ENCODE results near the gene CCR4. TPM values are rescaled to one million over a fixed set of nuclear protein-coding genes. Genes with fewer than 3 reads are reported as not detected.
A peak's percentile ranks its signal among the peaks of the same experiment; 100 is the strongest.

Gene CCR4
- total and polyA plus RNA-seq, 10 of the 15 experiments (the other 5 are each of a cell fraction or from before 2014, with no cell fraction given), result 0.41 to 12.4 (median 5.3) TPM

DNA sequence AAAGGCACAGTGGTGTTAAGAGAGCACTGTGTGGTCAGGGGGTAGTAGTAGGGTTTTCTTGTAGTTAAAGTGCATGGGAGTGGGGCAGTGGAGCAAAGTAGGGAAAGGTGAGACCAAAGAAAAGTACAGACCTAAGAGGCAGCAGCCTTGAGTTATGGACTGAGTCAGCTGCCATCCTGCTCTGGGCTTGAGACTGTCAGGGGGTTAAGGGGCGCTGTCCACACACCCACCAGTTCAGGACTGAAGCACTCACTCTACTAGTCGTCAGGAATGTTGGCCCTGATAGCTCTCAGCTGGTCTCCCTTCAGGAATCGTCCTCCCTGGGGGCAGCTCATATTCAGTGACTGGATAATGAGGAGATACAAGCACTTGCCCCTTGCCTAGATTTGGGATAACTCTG is 7.9 kb downstream of the CCR4 start:
- ATAC-seq (peak; percentile 58), DNase-seq (ENCODE audit: low read depth, low spot score) (no peak), FAIRE-seq (no peak)
- H3K36me3 ChIP-seq (ENCODE audit: control insufficient read depth in 2 of 2, insufficient read depth in 2 of 2, low read length in 1 of 2), result no peaks in the 10 kb centered on the region
- ChIA-PET POLR2A (interaction anchor here (0.5 kb wide), 1 partner anchor 114 kb away, joined by 7 read pairs; no protein-coding TSS in a partner anchor), RAD21 (ENCODE audit: unreplicated experiment) (interaction anchor here (1.4 kb wide), 1 partner anchor 9 kb away, joined by 3 read pairs; the partner anchor contains the start of gene CCR4), CTCF (interaction anchor here (0.8 to 2.0 kb wide), 3 partner anchors 10 to 131 kb away, joined by 3 to 8 read pairs (median 4); no protein-coding TSS in a partner anchor), SMC1A (ENCODE audit: uncharacterized antibody, unreplicated experiment) (no interaction called here)
- intact Hi-C loops (cut with micrococcal nuclease; ENCODE audit: unreplicated experiment), result no loop called here
- H3K4me1 ChIP-seq (ENCODE audit: control insufficient read depth, insufficient read depth, low read length), result peaks cover 5% of the 10 kb centered on the region
- WGBS (ENCODE audit: insufficient coverage, insufficient replicate concordance, low lambda C conversion rate, missing lambda C conversion rate), result 49% methylated on average over 3 of the region's 3 CpGs
- no peak overlapping the region for H3K9ac ChIP-seq (ENCODE audit: control insufficient read depth, insufficient read depth, low read length)
- TF ChIP-seq, protein P1, sequence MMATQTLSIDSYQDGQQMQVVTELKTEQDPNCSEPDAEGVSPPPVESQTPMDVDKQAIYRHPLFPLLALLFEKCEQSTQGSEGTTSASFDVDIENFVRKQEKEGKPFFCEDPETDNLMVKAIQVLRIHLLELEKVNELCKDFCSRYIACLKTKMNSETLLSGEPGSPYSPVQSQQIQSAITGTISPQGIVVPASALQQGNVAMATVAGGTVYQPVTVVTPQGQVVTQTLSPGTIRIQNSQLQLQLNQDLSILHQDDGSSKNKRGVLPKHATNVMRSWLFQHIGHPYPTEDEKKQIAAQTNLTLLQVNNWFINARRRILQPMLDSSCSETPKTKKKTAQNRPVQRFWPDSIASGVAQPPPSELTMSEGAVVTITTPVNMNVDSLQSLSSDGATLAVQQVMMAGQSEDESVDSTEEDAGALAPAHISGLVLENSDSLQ (IDR thresholded peaks at IDR 0.05), result no peak
- TF ChIP-seq, protein P2, sequence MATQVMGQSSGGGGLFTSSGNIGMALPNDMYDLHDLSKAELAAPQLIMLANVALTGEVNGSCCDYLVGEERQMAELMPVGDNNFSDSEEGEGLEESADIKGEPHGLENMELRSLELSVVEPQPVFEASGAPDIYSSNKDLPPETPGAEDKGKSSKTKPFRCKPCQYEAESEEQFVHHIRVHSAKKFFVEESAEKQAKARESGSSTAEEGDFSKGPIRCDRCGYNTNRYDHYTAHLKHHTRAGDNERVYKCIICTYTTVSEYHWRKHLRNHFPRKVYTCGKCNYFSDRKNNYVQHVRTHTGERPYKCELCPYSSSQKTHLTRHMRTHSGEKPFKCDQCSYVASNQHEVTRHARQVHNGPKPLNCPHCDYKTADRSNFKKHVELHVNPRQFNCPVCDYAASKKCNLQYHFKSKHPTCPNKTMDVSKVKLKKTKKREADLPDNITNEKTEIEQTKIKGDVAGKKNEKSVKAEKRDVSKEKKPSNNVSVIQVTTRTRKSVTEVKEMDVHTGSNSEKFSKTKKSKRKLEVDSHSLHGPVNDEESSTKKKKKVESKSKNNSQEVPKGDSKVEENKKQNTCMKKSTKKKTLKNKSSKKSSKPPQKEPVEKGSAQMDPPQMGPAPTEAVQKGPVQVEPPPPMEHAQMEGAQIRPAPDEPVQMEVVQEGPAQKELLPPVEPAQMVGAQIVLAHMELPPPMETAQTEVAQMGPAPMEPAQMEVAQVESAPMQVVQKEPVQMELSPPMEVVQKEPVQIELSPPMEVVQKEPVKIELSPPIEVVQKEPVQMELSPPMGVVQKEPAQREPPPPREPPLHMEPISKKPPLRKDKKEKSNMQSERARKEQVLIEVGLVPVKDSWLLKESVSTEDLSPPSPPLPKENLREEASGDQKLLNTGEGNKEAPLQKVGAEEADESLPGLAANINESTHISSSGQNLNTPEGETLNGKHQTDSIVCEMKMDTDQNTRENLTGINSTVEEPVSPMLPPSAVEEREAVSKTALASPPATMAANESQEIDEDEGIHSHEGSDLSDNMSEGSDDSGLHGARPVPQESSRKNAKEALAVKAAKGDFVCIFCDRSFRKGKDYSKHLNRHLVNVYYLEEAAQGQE (IDR thresholded peaks at IDR 0.05; ENCODE audit: low read depth, low read length), result peak; percentile 59
- TF ChIP-seq BHLHE40 (IDR thresholded peaks at IDR 0.05; ENCODE audit: borderline replicate concordance in 1 of 2, low read depth in 2 of 2, low read length in 1 of 2), result no peak
- BruUV-seq (replicated peaks), result no TSS peak
- in situ Hi-C loops (cut with MboI), result loop anchor here (10.0 kb wide), 2 partner anchors 415 to 825 kb away; no protein-coding TSS in a partner anchor
- H3K4me3 ChIP-seq, result no peak overlapping the region
- H3K4me2 ChIP-seq (ENCODE audit: control insufficient read depth, insufficient read depth), result no peak overlapping the region
- H3K79me2 ChIP-seq (ENCODE audit: control insufficient read depth, insufficient read depth, low read length), result no peaks in the 10 kb centered on the region
- no peak overlapping the region for H3K27ac ChIP-seq (ENCODE audit: control insufficient read depth, insufficient read depth)
- no peaks in the 10 kb centered on the region for H3K9me3 ChIP-seq (replicated peaks; ENCODE audit: control insufficient read depth, insufficient read depth, low read length)
- H3K27me3 ChIP-seq (replicated peaks in 1 of 2; ENCODE audit: control insufficient read depth in 2 of 2, insufficient read depth in 2 of 2, low read length in 1 of 2), result no peaks in the 10 kb centered on the region
- H2AFZ ChIP-seq (ENCODE audit: control insufficient read depth, low read depth, low read length), result no peak overlapping the region
- no peaks in the 10 kb centered on the region for H4K20me1 ChIP-seq (ENCODE audit: control insufficient read depth, insufficient read depth)

Measured in GM12878 (cell line).